GM20000 (cell line): ENCODE results near the gene PRPSAP1.

Experiments used
- DNase-seq: peaks from one replicate; pipeline ENCODE4 v3.0.0; 2012; ENCODE audit warnings: low spot score
- TF ChIP-seq, protein P1 (sequence below): IDR thresholded peaks from 2 replicates; pipeline ENCODE4 v1.5.1; 2012; ENCODE audit warnings: mild to moderate bottlenecking, control low read depth; ENCODE audit errors: extremely low read depth, missing control alignments

The PRPSAP1 gene

GRCh38 chr17:76376318-76377133 lies 22.8 kb upstream of the PRPSAP1 start:
- DNase-seq = no peak
- TF ChIP-seq, protein P1, sequence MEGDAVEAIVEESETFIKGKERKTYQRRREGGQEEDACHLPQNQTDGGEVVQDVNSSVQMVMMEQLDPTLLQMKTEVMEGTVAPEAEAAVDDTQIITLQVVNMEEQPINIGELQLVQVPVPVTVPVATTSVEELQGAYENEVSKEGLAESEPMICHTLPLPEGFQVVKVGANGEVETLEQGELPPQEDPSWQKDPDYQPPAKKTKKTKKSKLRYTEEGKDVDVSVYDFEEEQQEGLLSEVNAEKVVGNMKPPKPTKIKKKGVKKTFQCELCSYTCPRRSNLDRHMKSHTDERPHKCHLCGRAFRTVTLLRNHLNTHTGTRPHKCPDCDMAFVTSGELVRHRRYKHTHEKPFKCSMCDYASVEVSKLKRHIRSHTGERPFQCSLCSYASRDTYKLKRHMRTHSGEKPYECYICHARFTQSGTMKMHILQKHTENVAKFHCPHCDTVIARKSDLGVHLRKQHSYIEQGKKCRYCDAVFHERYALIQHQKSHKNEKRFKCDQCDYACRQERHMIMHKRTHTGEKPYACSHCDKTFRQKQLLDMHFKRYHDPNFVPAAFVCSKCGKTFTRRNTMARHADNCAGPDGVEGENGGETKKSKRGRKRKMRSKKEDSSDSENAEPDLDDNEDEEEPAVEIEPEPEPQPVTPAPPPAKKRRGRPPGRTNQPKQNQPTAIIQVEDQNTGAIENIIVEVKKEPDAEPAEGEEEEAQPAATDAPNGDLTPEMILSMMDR = no peak

DNA sequence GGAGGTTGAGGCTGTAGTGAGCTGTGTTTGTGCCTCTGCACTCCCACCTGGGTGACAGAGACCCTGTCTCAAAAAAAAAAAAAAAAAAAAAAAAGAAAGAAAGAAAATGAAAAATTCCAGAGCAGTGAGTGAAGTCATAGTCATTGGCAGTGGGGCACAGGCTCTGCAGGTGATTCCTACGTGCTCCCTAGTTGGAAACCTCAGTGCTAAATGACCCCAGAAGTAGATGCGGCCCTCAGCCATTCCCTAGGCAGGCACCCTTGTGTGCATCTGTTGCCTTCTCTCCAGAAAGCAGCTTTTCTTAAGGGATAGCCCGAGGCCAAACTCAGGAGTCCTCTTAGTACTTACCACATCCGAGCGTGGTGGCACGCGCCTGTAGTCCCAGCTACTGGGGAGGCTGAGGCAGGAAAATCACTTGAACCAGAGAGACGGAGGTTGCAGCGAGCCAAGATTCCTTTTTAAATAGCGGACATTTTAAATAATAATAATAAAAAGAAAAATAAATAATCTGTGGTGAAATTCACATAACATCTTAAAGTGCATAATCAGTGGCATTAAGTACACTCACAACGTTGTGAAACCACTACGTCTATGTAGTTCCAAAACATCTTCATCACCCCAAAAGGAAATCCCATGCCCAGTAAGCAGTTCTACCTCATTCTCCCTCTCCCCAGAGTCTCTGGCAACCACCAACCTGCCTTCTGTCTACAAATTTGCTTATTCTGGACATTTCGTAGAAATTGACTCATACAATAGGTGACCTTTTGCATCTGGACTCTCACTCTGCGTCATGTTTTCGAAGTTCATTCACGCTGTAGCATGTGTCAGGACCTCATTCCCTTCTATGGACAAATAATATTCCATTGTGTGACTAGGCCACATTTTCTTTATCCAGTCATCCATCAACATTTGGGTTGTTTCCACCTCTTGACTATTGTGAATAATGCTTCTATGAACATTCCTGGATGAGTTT lies 18.2 kb upstream of the PRPSAP1 start:
- DNase-seq = no peak

GRCh38 chr17:76370261-76370993 lies 16.7 kb upstream of the PRPSAP1 start:
- TF ChIP-seq, protein P1 = no peak
- DNase-seq = no peak

More for the DNA sequence above, 18.2 kb upstream of the PRPSAP1 start:
- TF ChIP-seq, protein P1 = no peak

- no peak for DNase-seq
Measured at GRCh38 chr17:76369804-76370203, 16.1 kb upstream of the PRPSAP1 start.

GRCh38 chr17:76369379-76369778 lies 15.7 kb upstream of the PRPSAP1 start:
- no peak for DNase-seq
- TF ChIP-seq, protein P1 = no peak

More at GRCh38 chr17:76369804-76370203, 16.1 kb upstream of the PRPSAP1 start:
- TF ChIP-seq, protein P1 = no peak

DNA sequence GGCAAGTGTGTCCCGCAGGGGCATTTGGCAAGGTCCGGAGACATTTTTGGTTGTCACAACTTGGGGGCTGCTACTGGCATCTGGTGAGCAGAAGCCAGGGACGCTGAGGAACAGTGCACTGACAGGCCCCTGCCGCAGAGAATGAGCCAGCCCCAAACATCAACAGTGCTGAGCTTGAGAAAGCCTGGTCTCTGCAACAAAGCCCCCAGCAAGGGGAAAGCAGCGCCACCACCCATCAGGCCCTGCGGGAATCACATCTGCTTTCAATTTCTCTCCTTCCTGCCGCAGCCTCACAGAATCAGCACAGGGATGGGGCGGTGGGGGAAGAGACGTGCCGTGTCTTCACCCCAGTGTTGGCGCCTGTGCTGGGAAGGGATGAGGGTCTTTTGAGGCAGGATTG lies 14.8 kb upstream of the PRPSAP1 start:
- DNase-seq = no peak

More for the DNA sequence above, 14.8 kb upstream of the PRPSAP1 start:
- TF ChIP-seq, protein P1 = no peak
